Measurements from ENCODE around the gene KCNQ1. TPM values are rescaled to one million over a fixed set of nuclear protein-coding genes. Genes with fewer than 3 reads are reported as not detected.

KCNQ1 gene
- total and polyA plus RNA-seq, 2 of the 13 experiments (the other 11 are each of a cell fraction or from before 2014, with no cell fraction given): 0.02 to 0.08 TPM

DNA sequence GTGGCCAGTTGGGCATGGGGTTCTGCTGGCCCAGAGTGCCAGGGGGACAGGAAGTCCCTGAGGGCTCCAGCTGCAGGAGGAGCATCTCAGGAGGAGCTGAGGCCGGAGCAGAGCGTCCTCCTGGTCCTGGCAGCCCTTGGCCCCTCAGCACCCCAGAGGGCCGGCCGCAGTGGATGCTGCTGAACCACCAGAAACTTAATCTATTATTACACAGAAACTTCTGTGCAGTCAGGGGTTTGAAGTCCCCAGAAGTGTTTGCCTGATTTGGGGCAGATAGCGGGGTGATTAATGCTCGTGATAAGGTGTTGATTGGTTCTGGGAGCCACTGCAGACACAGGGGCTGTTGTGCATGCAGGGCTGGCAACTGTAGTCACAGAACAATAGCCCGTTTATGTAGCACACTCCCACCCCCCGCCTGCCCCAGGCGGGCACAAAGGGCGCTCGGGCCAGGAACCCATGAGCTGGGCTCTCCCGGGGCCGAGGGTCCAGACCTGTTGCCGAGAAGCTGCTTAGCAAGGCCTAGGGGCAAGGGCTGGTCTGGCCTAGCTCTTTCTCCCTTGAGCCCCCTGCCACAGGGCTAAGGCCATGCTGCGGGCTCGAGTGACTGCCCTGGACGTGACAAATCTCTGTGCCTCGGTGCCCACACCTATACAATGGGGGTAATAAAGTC, 284.0 kb downstream of the KCNQ1 start (continued):
- TF ChIP-seq MED8 (CRISPR knock-in tag; IDR thresholded peaks at IDR 0.05; ENCODE audit: insufficient replicate concordance) (peak; percentile 53), ZNF263 (CRISPR knock-in tag; IDR thresholded peaks at IDR 0.05) (peak; percentile 85), ZNF629 (CRISPR knock-in tag; conservative IDR thresholded peaks at IDR 0.05) (peak; percentile 39), ZNF331 (CRISPR knock-in tag; IDR thresholded peaks at IDR 0.05) (peak; percentile 60; the same call in 1 of the 2 replicates), SRF (IDR thresholded peaks at IDR 0.05; ENCODE audit: low read depth, low read length) (no peak), ZNF234 (CRISPR knock-in tag; conservative IDR thresholded peaks at IDR 0.05) (no peak), ZNF34 (CRISPR knock-in tag; IDR thresholded peaks at IDR 0.05; ENCODE audit: borderline replicate concordance) (no peak), ZNF773 (CRISPR knock-in tag; IDR thresholded peaks at IDR 0.05; ENCODE audit: borderline replicate concordance) (no peak), EZH2 (conservative IDR thresholded peaks at IDR 0.05; ENCODE audit: low read depth, low read length) (no peak), PRMT3 (CRISPR knock-in tag; IDR thresholded peaks at IDR 0.05; ENCODE audit: borderline replicate concordance, low read depth) (no peak; the same call in 1 of the 2 replicates), GZF1 (CRISPR knock-in tag; IDR thresholded peaks at IDR 0.05) (peak; percentile 76; the same call in 1 of the 2 replicates), ZNF205 (CRISPR knock-in tag; IDR thresholded peaks at IDR 0.05) (no peak), CHD4 (IDR thresholded peaks at IDR 0.05; ENCODE audit: borderline replicate concordance, low read length) (no peak), CBX5 (CRISPR knock-in tag; IDR thresholded peaks at IDR 0.05; ENCODE audit: borderline replicate concordance) (peak; percentile 60; the same call in 1 of the 2 replicates), ZNF557 (CRISPR knock-in tag; IDR thresholded peaks at IDR 0.05) (0 out of 2 replicates have a peak, but pooled peaks have one; percentile 26), FOXO1 (CRISPR knock-in tag; IDR thresholded peaks at IDR 0.05) (peak; percentile 89), ZNF10 (CRISPR knock-in tag; IDR thresholded peaks at IDR 0.05; ENCODE audit: borderline replicate concordance, low read depth) (no peak), MTF2 (CRISPR knock-in tag; IDR thresholded peaks at IDR 0.05; ENCODE audit: borderline replicate concordance) (0 out of 2 replicates have a peak, but pooled peaks have one; percentile 31), ZFP37 (CRISPR knock-in tag; IDR thresholded peaks at IDR 0.05; ENCODE audit: borderline replicate concordance) (peak; percentile 48; the same call in 1 of the 2 replicates)
- TF ChIP-seq, protein P1, sequence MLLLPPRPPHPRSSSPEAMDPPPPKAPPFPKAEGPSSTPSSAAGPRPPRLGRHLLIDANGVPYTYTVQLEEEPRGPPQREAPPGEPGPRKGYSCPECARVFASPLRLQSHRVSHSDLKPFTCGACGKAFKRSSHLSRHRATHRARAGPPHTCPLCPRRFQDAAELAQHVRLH (CRISPR knock-in tag; IDR thresholded peaks at IDR 0.05; ENCODE audit: borderline replicate concordance, low read depth): peak; percentile 49; the same call in 1 of the 2 replicates
- TF ChIP-seq, protein P2, sequence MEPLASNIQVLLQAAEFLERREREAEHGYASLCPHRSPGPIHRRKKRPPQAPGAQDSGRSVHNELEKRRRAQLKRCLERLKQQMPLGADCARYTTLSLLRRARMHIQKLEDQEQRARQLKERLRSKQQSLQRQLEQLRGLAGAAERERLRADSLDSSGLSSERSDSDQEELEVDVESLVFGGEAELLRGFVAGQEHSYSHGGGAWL (CRISPR knock-in tag; IDR thresholded peaks at IDR 0.05): no peak
- TF ChIP-seq, protein P3, sequence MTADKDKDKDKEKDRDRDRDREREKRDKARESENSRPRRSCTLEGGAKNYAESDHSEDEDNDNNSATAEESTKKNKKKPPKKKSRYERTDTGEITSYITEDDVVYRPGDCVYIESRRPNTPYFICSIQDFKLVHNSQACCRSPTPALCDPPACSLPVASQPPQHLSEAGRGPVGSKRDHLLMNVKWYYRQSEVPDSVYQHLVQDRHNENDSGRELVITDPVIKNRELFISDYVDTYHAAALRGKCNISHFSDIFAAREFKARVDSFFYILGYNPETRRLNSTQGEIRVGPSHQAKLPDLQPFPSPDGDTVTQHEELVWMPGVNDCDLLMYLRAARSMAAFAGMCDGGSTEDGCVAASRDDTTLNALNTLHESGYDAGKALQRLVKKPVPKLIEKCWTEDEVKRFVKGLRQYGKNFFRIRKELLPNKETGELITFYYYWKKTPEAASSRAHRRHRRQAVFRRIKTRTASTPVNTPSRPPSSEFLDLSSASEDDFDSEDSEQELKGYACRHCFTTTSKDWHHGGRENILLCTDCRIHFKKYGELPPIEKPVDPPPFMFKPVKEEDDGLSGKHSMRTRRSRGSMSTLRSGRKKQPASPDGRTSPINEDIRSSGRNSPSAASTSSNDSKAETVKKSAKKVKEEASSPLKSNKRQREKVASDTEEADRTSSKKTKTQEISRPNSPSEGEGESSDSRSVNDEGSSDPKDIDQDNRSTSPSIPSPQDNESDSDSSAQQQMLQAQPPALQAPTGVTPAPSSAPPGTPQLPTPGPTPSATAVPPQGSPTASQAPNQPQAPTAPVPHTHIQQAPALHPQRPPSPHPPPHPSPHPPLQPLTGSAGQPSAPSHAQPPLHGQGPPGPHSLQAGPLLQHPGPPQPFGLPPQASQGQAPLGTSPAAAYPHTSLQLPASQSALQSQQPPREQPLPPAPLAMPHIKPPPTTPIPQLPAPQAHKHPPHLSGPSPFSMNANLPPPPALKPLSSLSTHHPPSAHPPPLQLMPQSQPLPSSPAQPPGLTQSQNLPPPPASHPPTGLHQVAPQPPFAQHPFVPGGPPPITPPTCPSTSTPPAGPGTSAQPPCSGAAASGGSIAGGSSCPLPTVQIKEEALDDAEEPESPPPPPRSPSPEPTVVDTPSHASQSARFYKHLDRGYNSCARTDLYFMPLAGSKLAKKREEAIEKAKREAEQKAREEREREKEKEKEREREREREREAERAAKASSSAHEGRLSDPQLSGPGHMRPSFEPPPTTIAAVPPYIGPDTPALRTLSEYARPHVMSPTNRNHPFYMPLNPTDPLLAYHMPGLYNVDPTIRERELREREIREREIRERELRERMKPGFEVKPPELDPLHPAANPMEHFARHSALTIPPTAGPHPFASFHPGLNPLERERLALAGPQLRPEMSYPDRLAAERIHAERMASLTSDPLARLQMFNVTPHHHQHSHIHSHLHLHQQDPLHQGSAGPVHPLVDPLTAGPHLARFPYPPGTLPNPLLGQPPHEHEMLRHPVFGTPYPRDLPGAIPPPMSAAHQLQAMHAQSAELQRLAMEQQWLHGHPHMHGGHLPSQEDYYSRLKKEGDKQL (CRISPR knock-in tag; IDR thresholded peaks at IDR 0.05; ENCODE audit: low read depth): 0 out of 2 replicates have a peak, but pooled peaks have one; percentile 18
- TF ChIP-seq, protein P4, sequence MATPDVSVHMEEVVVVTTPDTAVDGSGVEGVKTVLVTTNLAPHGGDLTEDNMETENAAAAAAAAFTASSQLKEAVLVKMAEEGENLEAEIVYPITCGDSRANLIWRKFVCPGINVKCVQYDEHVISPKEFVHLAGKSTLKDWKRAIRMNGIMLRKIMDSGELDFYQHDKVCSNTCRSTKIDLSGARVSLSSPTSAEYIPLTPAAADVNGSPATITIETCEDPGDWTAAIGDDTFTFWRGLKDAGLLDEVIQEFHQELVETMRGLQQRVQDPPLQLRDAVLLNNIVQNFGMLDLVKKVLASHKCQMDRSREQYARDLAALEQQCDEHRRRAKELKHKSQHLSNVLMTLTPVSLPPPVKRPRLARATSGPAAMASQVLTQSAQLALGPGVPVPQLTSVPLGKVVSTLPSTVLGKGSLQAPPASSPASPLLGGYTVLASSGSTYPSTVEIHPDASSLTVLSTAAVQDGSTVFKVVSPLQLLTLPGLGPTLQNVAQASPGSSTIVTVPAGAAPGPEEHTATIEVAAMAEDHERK (CRISPR knock-in tag; IDR thresholded peaks at IDR 0.05; ENCODE audit: low read depth): no peak

Data from HepG2 (cell line).